ENCODE measurements around the gene FA2H. TPM values are rescaled to one million over a fixed set of nuclear protein-coding genes. Genes with fewer than 3 reads are reported as not detected.

The FA2H gene
- total RNA-seq, 1 donor from 2014 or later, result not detected

- Mint-ChIP-seq H3K4me1 (peaks cover 12% of the 10 kb centered on the region), H3K36me3 (ENCODE audit: low read depth) (no peaks in the 10 kb centered on the region)
- DNase-seq (ENCODE audit: low read depth, low spot score), result no peak
Observed at GRCh38 chr16:74753180-74753579, 21.4 kb downstream of the FA2H start.

GRCh38 chr16:74752756-74753155, 21.9 kb downstream of the FA2H start:
- H3K36me3 Mint-ChIP-seq (ENCODE audit: low read depth), result no peaks in the 10 kb centered on the region
- H3K27me3 Mint-ChIP-seq (ENCODE audit: low read depth), result peaks cover 7% of the 10 kb centered on the region
- TF ChIP-seq, protein P1, sequence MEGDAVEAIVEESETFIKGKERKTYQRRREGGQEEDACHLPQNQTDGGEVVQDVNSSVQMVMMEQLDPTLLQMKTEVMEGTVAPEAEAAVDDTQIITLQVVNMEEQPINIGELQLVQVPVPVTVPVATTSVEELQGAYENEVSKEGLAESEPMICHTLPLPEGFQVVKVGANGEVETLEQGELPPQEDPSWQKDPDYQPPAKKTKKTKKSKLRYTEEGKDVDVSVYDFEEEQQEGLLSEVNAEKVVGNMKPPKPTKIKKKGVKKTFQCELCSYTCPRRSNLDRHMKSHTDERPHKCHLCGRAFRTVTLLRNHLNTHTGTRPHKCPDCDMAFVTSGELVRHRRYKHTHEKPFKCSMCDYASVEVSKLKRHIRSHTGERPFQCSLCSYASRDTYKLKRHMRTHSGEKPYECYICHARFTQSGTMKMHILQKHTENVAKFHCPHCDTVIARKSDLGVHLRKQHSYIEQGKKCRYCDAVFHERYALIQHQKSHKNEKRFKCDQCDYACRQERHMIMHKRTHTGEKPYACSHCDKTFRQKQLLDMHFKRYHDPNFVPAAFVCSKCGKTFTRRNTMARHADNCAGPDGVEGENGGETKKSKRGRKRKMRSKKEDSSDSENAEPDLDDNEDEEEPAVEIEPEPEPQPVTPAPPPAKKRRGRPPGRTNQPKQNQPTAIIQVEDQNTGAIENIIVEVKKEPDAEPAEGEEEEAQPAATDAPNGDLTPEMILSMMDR (conservative IDR thresholded peaks at IDR 0.05), result no peak
- no peak overlapping the region for H3K4me3 Mint-ChIP-seq
- H3K27ac Mint-ChIP-seq (ENCODE audit: unreplicated experiment), result no peak overlapping the region
- H3K9me3 Mint-ChIP-seq, result no peaks in the 10 kb centered on the region
- DNase-seq (ENCODE audit: low read depth, low spot score), result no peak
- H3K4me1 Mint-ChIP-seq, result peaks cover 15% of the 10 kb centered on the region

More at GRCh38 chr16:74753180-74753579, 21.4 kb downstream of the FA2H start:
- H3K9me3 Mint-ChIP-seq, result no peaks in the 10 kb centered on the region
- peaks cover 7% of the 10 kb centered on the region for H3K27me3 Mint-ChIP-seq (ENCODE audit: low read depth)
- TF ChIP-seq, protein P1 (conservative IDR thresholded peaks at IDR 0.05), result no peak
- H3K27ac Mint-ChIP-seq (ENCODE audit: unreplicated experiment), result no peak overlapping the region
- no peak overlapping the region for H3K4me3 Mint-ChIP-seq

DNA sequence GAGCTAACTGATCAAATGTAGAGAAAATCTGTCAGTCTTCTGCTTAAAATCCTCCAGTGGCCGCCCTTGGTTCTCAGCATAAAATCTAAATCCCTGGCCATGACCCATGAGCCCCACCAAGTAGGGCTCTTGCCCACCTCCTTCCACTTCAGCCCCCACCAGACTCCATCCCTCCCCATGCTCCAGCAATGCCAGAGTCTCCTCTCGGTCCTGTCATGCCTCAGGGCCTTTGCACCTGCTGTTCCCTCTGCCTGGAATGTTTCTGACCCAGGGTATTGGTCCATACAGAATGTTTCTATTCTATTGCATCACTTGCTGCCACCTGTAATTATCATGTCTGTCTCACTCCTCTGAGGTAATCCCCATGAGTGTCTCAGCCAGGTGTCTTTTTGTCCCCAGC, 22.4 kb downstream of the FA2H start:
- Mint-ChIP-seq H3K36me3 (ENCODE audit: low read depth) (no peaks in the 10 kb centered on the region), H3K4me3 (no peak overlapping the region), H3K27ac (ENCODE audit: unreplicated experiment) (no peak overlapping the region)

GRCh38 chr16:74751658-74752057, 23.0 kb downstream of the FA2H start:
- H3K36me3 Mint-ChIP-seq (ENCODE audit: low read depth), result no peaks in the 10 kb centered on the region
- TF ChIP-seq, protein P1 (conservative IDR thresholded peaks at IDR 0.05), result no peak
- no peaks in the 10 kb centered on the region for H3K9me3 Mint-ChIP-seq

More for the DNA sequence above, 22.4 kb downstream of the FA2H start:
- Mint-ChIP-seq H3K27me3 (ENCODE audit: low read depth) (peaks cover 7% of the 10 kb centered on the region), H3K4me1 (peaks cover 20% of the 10 kb centered on the region), H3K9me3 (no peaks in the 10 kb centered on the region)
- DNase-seq (ENCODE audit: low read depth, low spot score), result no peak
- TF ChIP-seq, protein P1 (conservative IDR thresholded peaks at IDR 0.05), result no peak

GRCh38 chr16:74749291-74750055, 25.1 kb downstream of the FA2H start:
- no peak overlapping the region for H3K4me3 Mint-ChIP-seq
- H3K36me3 Mint-ChIP-seq (ENCODE audit: low read depth), result no peaks in the 10 kb centered on the region
- TF ChIP-seq, protein P1 (conservative IDR thresholded peaks at IDR 0.05), result no peak
- DNase-seq (ENCODE audit: low read depth, low spot score), result no peak
- peaks cover 7% of the 10 kb centered on the region for H3K27me3 Mint-ChIP-seq (ENCODE audit: low read depth)
- no peak overlapping the region for H3K27ac Mint-ChIP-seq (ENCODE audit: unreplicated experiment)
- H3K4me1 Mint-ChIP-seq, result peaks cover 21% of the 10 kb centered on the region
- no peaks in the 10 kb centered on the region for H3K9me3 Mint-ChIP-seq

More at GRCh38 chr16:74751658-74752057, 23.0 kb downstream of the FA2H start:
- Mint-ChIP-seq H3K27me3 (ENCODE audit: low read depth) (peaks cover 7% of the 10 kb centered on the region), H3K27ac (ENCODE audit: unreplicated experiment) (no peak overlapping the region), H3K4me1 (peaks cover 21% of the 10 kb centered on the region), H3K4me3 (no peak overlapping the region)
- DNase-seq (ENCODE audit: low read depth, low spot score), result no peak
